Stimulated activated CD4-positive, alpha-beta T cell treated with anti-CD3 and anti-CD28 coated beads, Interleukin-12 subunit alpha, Interleukin-12 subunit beta, amount 100 ng/mL, for 4 hours (primary cell): ENCODE measurements around the gene DYNC2H1.

ENCODE experiments used
- DNase-seq: peaks from one replicate; pipeline ENCODE4 v3.0.0-alpha.2; 2020

The DYNC2H1 gene

GRCh38 chr11:103480421-103480820 lies 371.2 kb downstream of the DYNC2H1 start:
- DNase-seq: no peak

GRCh38 chr11:103483996-103484395 lies 374.8 kb downstream of the DYNC2H1 start:
- DNase-seq: no peak

- DNase-seq: no peak
These were observed 375.3 kb downstream of the DYNC2H1 start for GRCh38 chr11:103484545-103484944.

- DNase-seq: no peak
These were observed 377.4 kb downstream of the DYNC2H1 start for GRCh38 chr11:103486604-103487003.

- no peak for DNase-seq
These were observed 377.9 kb downstream of the DYNC2H1 start for GRCh38 chr11:103487113-103487512.

- DNase-seq: no peak
These were observed 378.8 kb downstream of the DYNC2H1 start for GRCh38 chr11:103488031-103488461.

- no peak for DNase-seq
These were observed 379.4 kb downstream of the DYNC2H1 start for GRCh38 chr11:103488579-103488978.

- DNase-seq: no peak
These were observed 382.6 kb downstream of the DYNC2H1 start for GRCh38 chr11:103491777-103492176.

GRCh38 chr11:103494491-103494890 lies 385.3 kb downstream of the DYNC2H1 start:
- DNase-seq: no peak

- DNase-seq: no peak
These were observed 388.0 kb downstream of the DYNC2H1 start for GRCh38 chr11:103497268-103497667.

GRCh38 chr11:103499710-103500340 lies 390.6 kb downstream of the DYNC2H1 start:
- no peak for DNase-seq

- DNase-seq: no peak
These were observed 406.1 kb downstream of the DYNC2H1 start for GRCh38 chr11:103515283-103515682.

- DNase-seq: no peak
These were observed 411.6 kb downstream of the DYNC2H1 start for GRCh38 chr11:103520792-103521191.

GRCh38 chr11:103525069-103525468 lies 415.8 kb downstream of the DYNC2H1 start:
- DNase-seq: no peak

- no peak for DNase-seq
These were observed 418.8 kb downstream of the DYNC2H1 start for GRCh38 chr11:103528046-103528445.

GRCh38 chr11:103528596-103528995 lies 419.4 kb downstream of the DYNC2H1 start:
- no peak for DNase-seq

- DNase-seq: no peak
These were observed 420.0 kb downstream of the DYNC2H1 start for GRCh38 chr11:103529181-103529684.
